ENCODE measurements around the gene IMPDH1. TPM values are rescaled to one million over a fixed set of nuclear protein-coding genes. Genes with fewer than 3 reads are reported as not detected.

IMPDH1 gene
- total and polyA plus RNA-seq, 9 of the 15 experiments (the other 6 are each of a cell fraction or from before 2014, with no cell fraction given): 0.80 to 118 (median 64.3) TPM

- H2AFZ ChIP-seq (ENCODE audit: low read depth, low read length): no peak overlapping the region
- CTCF ChIA-PET (ENCODE audit: low intra/inter-chr PET ratio): no interaction called here
- TF ChIP-seq LARP7 (IDR thresholded peaks at IDR 0.05) (no peak), ZNF239 (CRISPR knock-in tag; IDR thresholded peaks at IDR 0.05) (no peak), ESRRB (CRISPR knock-in tag; IDR thresholded peaks at IDR 0.05; ENCODE audit: borderline replicate concordance) (no peak), ZNF512 (tag; IDR thresholded peaks at IDR 0.05) (peak; percentile 84), HBP1 (CRISPR knock-in tag; IDR thresholded peaks at IDR 0.05) (peak; percentile 12; the same call in 1 of the 2 replicates), ZHX1 (conservative IDR thresholded peaks at IDR 0.05; ENCODE audit: low read length) (no peak), ZNF354B (CRISPR knock-in tag; IDR thresholded peaks at IDR 0.05) (no peak), KDM4B (IDR thresholded peaks at IDR 0.05; ENCODE audit: borderline replicate concordance in 2 of 2, low read depth in 1 of 2) (no peak)
- H3K79me2 ChIP-seq (ENCODE audit: control insufficient read depth, insufficient read depth, low read length): no peaks in the 10 kb centered on the region
- peaks cover 38 to 44% of the 10 kb centered on the region in 2 experiments for H3K27me3 ChIP-seq (ENCODE audit: control insufficient read depth in 2 of 2, insufficient read depth in 2 of 2, low read length in 2 of 2)
- in situ Hi-C loops (cut with MboI) (no loop called here), intact Hi-C loops (cut with micrococcal nuclease) (no loop called here)
- WGBS (ENCODE audit: insufficient coverage, low coverage, missing lambda C conversion rate): 4% methylated on average over 2 of the region's 2 CpGs
- no peak for ATAC-seq
- no TSS peak for BruUV-seq (replicated peaks)
- H3K4me1 ChIP-seq (replicated peaks in 1 of 2; ENCODE audit: control insufficient read depth in 2 of 2, insufficient read depth in 2 of 2, low read length in 2 of 2): peaks cover 6 to 16% of the 10 kb centered on the region in 2 experiments; a peak in 3 of 5 replicates
- no peak overlapping the region for H3K4me2 ChIP-seq (ENCODE audit: insufficient read depth, low read length)
- no peak overlapping the region for H3K9ac ChIP-seq (ENCODE audit: insufficient read depth in 1 of 2, low read depth in 2 of 2, low read length in 2 of 2)
- no peak for DNase-seq (ENCODE audit: extremely low read depth in 1 of 4, low spot score in 3 of 4)
- H3K27ac ChIP-seq (ENCODE audit: extremely low read depth, low read depth, low read length): no peak overlapping the region
- no peaks in the 10 kb centered on the region for H3K9me1 ChIP-seq (ENCODE audit: control insufficient read depth, insufficient read depth, low read length)
- no peaks in the 10 kb centered on the region for H3K36me3 ChIP-seq (ENCODE audit: control insufficient read depth, insufficient read depth, low read length)
- no peak overlapping the region for H3K4me3 ChIP-seq
- no peaks in the 10 kb centered on the region; the same call in 1 of the 2 replicates for H4K20me1 ChIP-seq (replicated peaks; ENCODE audit: control insufficient read depth, insufficient read depth, low read length)
- no peak for FAIRE-seq
- POLR2A ChIA-PET: interaction anchor here (2.2 kb wide), 1 partner anchor 10 kb away, joined by 6 read pairs; no protein-coding TSS in a partner anchor
- no peaks in the 10 kb centered on the region for H3K9me3 ChIP-seq (replicated peaks; ENCODE audit: control insufficient read depth, insufficient read depth, low read depth, low read length)
These were observed 44.4 kb downstream of the IMPDH1 start for GRCh38 chr7:128365432-128365831.
